HG03432 (cell line): Measurements from ENCODE around the gene WDR48.
"Not testable (repeated sequence)": the region's sequence is repeated elsewhere in the genome, so short reads cannot be mapped to it uniquely, and the experiment has no call there.

Experiments used
- ATAC-seq: cut with Tn5 transposase; IDR thresholded peaks from one replicate; pipeline ENCODE4 v1.9.1; 2021; ENCODE audit warnings: mild to moderate bottlenecking, moderate library complexity; ENCODE audit not compliant: unreplicated experiment

The WDR48 gene

DNA sequence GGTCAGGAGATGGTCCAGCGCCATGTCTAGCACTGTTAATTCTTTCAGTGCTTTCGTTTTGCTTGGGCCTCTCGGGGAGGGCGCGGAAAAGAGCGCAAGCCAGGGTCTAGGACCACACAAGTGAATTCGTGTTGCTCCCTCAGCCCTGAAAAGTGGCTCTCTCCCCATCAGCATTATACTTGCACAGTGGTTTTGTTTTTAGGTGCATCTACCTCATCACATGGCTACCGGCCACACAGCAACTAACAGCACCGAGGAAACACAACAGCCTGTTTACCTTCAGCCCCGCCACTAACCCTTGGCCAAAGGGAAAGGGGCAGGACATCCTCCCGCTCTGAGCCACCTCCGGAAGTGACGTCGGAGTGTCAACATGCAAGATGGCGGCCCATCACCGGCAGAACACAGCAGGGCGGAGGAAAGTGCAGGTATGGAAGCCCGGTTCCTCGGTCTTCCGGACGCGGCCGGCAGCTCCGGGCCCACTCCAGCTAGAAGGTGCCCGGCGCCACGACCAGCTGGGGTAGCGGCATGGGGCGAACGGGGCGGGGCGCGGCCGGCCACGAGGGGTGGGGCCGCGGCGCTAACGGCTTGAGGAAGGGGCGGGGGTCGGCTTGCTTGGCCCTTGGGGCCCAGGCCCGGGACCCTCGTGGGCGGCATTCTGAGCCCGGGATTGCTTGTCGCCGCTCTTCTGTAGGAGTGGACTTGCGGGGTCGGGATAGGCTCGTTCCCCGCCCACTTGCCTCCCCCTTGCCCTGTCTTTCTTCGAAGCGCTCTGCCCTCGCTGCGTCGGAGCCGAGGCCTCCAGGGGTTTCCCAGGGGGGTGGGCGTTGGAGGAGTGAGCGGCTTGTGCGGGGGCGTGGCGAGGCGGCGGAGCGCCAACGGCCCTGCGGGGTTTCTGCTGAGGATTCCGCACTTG, at the start of gene WDR48, which contains the start of gene SCN11A:
Gene WDR48 (plus strand): TSS at position 368 of the 913 bp plus-strand sequence. CDS start 10 bp downstream, at position 378.
Gene SCN11A (minus strand): TSS at position 296 of the 913 bp plus-strand sequence. CDS start 101,582 bp downstream, outside the sequence.
- ATAC-seq: peak; percentile 99

DNA sequence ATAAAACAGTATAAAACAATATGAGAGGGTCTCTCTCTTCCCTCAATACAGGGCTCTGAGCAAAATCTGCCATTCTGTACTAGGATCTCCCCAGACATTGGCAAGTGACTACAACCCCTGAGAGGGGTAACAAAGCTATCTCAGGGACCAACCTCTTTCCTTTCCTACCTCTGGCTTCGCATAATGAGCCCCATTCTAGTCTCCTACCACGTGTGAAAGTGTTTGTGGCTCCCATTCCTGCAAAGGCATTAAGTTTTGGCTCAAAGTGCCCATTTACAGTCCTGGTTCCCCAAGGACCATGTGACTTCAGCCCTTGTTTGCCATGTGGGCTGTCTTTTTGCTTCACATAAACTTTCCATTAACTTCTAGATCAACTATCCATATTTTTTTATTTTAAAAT, 46.5 kb upstream of the WDR48 start:
- no peak for ATAC-seq

DNA sequence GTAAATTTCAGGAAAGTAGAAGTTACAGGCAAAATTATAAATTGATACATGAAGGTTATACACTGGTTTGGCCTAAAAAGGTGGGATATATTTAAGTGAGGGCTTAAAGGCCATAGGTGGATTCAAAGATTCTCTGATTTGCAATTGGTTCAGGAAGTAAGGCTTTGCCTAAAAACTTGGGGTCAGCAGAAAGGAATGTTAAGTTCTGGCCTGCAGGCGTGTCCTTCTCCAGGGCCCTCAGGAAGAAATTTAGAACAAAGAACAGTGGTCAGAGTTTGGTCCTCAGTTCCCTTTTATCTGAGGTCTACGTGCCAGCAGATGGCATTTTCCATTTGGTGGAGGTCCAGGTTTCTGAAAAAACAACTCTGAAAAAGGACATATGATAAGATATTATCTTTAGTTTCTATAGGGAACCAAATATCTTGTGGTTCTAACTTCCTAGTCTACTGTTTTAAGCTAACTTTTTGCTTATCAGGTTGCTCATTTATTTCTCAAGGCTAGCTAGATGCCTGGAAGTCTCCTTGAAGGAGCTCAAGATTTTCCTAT, 40.6 kb upstream of the WDR48 start:
- no peak for ATAC-seq

DNA sequence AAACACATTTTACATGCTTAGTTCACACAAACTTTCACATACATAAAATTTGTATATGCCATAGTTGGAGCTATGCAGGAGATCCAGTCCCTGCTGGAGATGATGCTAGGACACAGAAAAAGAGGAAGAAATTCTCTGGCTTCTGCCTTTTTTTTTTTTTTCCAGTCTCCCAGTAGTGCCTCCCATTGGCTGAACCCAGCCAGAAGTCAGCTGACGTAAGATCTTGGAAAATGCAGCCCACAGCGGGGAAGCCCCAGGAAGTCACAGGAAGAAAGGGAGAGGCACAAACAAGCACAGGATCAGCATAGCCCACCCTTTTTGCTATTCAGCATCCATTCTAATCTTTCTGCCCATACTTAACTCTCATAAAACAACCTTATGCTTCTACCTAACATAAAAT, 38.5 kb upstream of the WDR48 start:
- ATAC-seq: no peak

DNA sequence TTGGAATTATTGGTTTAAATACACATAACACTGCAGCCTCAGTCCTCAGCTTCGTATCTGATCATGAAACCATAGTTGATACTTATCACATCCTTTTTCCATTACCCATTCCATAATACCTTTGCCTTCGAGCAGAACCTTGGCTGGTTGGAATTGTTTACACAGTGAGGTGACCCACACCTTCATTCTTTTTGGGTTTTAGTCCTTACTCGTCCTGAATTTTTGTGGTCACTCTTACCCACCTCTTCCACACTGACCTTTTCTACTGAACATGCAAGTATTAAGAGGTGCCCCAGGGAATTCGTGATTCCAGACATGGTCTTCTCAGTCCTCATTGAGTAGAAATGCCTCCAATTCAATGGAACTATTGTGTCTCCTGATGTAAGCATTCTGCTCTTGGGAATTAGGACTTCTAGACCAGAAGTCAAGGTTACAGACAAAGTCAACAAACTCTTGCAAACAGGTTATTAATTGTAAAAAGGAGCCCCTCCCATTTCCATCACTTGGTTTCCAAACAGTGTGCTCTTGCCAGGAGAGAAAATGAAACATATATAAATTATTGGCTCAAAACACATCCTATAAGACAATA, 37.8 kb upstream of the WDR48 start:
- no peak for ATAC-seq

DNA sequence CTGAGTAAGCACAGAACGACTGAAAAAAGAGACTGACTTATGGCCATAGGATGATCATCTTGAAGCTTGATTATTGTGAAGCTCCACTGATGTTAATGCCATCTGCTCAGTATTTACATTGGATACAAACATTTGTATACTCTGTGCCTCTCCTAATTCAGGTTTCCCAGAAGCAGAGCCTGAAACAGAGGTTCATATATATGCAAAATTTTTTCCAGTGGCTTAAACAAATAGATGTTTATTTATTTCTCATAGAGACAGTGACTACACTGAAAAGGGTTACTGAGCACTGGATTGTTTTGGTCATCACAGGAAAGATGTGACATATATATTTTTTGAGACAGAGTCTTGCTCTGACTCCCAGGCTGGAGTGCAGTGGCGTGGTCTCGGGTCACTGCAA, 36.4 kb upstream of the WDR48 start:
- ATAC-seq: no peak

DNA sequence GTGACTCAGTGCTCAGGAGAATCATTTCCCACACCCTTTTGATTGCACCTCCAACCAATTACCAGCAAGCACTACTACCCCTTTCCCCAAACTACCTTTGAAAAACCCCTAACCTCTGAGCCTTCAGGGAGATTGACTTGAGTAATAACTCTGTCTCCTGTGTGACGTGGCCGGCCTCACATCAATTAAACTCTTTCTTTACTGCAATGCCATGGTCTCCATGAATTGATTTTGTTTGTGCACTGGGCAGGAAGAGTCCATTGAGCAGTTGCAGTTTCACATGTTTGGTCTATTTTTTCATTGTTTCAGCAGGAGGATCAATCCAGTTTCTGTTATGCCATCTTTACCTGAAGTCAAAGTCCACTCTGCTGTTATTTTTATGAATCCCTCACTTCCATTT, 32.5 kb upstream of the WDR48 start:
- ATAC-seq: no peak

DNA sequence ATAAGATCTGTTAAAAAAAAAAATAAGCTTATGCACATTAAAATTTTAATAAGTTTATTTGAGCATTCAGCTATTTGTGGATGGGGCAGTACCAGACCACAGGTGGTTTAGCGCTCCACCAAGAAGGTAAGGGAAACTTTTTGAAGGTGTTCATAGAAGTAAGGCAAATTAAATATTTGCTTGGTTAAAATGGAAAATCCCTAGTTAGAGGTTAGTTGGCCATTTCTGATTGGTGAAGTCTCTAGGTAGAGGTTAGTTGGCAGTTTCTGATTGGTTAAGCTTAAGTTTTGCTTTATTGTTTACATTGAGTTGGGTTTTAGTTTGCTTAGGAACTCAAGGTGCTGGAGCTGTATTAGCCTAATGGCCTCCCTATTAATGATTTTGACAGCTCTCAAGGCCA, 30.8 kb upstream of the WDR48 start:
- ATAC-seq: peak; percentile 72

DNA sequence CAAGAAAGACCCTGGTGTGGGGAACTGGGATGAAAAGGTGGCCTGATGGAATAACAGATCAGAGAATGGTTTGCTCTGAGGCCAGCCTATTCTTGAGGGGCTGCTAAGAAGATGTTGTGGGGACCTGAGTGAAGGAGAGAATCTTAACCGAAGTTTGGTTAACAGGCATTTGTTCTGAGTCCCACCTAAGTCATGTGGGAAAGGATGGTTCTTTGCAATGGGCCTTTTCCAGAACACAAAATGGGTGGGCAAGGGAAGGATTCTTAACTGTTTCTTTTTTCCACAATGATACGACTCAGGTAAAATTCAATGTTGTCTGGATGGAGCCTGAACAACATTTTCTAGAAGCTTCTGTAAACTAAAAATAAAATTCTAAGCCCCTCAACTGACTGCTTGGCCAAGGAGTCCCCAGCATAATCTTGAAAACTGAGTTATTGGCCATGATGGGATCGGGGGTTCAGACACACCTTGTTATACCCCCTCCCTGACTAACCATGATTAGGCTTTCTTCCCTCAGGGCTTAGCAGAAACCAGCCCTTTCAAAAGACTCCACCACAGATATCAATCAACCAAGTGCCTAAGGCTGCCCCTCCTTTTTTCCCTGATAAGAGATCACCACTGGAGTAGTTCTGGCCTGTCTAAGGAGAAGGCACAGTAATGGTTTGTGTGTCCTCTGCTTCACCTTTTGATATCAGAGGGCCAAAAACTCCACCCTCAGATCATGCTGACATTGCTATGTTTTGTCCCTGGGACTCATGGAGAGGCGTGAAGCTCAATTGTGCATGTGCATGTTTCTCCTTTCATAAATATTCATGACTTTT, 30.1 kb upstream of the WDR48 start:
- ATAC-seq: no peak

DNA sequence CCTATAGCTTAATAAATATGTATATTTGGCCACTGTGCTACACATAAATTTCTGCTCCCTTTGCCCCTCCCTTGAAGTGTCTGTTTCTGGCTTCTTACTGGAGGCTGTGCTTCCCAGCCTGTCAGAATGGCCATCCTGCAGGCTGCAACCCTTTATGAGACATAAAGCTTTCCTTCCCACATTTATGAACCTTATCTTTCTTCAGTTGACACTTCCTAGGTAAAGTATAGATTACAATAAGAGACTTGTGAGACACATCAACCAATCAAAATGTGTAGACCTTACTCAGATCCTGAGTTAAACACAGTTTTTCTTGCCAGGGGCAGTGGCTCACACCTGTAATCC, 29.6 kb upstream of the WDR48 start:
- no peak for ATAC-seq

DNA sequence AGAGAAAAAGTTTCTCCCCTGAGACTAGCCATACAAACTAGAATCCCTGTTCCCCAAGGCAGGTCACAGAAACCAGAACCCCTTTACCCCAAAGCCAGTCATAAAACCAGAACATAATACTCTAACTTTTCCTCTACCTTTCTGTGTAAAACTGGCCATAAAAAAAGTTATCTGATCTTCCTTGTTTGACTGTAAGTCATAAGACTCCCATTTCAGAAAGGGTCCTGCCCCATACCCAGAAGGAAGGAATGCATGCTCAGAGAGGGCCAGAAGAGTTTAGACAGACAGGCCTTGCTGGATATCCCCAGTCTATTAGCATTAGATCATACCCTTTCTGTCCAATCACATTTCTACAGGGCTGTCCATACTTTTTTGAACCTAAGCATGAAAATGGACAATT, 27.3 kb upstream of the WDR48 start:
- ATAC-seq: no peak

DNA sequence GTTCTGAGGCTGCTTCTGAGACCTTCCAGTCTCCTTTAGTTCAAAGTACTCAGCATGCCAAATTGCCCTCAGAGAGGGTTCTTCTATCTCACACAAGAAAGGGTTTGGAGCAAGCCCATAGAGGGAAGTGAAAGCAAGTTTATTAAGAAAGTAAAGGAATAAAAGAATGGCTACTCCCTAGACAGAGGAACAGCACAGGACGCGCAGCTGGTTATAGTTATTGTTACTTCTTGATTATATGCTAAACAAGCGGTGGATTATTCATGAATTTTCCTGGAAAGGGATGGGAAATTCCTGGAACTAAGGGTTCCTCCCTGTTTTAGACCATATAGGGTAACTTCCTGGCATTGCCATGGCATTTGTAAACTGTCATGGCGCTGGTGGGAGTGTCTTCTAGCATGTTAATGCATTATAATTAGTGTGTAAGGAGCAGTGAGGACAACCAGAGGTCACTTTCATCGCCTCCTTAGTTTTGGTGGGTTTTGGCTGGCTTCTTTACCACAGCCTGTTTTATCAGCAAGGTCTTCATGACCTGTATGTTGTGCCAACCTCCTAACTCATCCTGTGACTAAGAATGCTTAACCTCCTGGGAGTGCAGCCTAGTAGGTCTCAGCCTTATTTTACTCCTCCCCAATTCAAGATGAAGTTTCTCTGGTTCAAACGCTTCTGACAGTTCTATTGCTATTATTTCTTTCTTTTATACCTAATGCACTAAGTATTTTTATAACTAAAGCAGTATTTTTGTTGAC, 26.4 kb upstream of the WDR48 start:
- ATAC-seq: no peak

DNA sequence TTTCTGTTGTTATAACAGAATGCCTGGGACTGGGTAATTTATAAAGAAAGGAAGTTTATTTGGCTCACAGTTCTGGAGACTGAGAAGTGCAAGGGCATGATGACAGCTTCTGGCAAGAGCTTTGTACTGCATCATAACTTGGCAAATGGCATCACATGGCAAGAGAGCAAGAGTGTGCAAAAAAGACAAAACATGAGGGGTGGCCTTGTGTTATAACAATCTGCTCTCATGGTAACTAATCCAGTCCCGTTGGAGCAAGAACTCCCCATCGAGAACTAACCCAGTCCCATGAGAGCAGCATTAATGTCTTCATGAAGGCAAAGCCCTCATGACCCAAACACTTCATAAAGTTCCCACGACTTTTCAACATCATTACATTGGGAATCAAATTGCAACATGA, 23.3 kb upstream of the WDR48 start:
- ATAC-seq: no peak

DNA sequence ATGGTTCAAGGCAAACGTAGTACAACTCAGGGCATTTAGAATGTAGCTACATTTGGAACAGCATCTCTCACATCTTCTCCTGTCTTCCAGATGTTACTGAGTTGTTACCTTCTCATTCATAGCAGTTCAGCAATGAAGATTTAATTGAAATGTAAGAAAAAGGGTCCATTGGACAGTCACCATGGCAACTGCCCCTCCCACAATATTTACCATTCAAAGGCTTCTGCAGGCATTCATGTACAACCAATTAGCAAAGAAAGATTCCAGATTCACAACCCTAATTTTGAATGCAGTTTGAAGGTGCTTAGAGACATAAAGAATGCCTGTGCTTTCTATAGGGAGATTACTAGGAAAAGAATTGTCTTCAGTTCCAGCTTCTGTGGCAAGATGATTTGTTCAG, 22.3 kb upstream of the WDR48 start:
- no peak for ATAC-seq

DNA sequence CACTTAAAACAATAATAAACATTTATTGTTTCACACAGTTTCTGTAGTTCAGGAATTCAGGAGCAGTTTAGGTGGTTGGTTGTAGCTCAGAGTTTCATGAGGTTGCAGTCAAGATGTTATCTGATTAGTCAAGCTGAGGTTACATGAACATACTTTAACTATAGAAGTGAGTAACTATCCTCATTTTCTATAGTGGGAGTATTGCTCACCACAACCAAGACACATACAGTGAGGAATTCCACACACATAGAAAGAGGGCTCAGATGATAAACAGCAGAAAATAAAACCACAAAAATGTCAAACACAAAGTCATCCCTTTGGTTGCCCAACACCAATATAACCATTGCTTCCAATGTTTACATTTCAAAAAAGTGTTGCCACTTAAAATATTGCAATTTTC, 13.7 kb upstream of the WDR48 start:
- ATAC-seq: no peak

DNA sequence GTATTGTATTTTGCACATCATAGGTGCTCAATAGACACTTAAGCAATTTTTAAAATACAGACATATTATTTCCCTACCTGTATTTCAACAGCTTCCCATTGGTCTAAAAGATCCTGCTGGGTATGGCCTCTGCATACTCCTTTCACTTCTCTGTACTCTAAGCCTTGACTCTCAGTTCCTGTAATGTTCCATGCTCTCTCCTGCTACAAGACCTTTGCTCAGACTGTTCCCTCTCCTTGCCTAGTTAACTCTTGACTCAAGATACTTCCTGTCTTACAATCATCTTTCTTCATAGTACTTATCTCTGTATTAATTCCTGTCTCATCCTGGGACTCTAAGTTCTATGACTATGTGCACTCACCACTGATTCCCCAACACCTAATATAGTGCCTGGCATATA, 1.8 kb upstream of the WDR48 start:
- ATAC-seq: no peak

DNA sequence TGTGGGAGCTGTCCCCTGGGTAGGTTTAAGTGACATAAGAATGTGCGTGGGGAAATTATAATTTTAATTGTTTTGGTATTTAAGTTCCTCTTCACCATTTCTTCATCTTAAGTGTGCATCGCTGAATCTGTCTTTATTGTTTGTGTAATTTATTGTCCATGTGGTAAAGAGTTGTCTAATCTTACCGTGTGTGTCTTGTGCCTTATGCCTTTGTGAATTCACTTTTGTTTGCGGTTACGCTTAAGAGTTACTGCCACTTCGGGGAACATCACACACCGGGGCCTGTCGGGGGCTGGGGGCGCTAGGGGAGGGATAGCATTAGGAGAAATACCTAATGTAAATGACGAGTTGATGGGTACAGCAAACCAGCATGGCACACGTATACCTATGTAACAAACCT, 767 bp downstream of the WDR48 start:
- ATAC-seq: no peak

DNA sequence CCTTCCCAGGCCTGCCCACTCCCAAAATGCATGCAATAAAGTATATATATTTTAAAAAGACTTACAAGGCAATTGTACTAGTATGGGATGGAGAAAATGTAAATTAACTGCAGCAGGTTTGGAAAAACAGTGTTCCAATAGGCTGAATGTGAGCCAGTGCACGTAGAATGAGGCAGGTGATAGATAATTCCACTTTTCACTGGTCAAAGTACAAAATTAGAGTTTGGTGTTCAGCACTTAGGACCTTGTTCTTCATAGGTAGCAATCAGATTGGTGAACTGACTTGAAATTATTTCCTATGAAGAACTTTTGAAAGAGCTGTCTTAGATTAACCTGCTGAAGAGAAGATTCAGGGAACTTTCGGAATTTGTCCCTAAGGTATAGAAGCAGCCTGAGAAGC, 1.9 kb downstream of the WDR48 start:
- no peak for ATAC-seq

DNA sequence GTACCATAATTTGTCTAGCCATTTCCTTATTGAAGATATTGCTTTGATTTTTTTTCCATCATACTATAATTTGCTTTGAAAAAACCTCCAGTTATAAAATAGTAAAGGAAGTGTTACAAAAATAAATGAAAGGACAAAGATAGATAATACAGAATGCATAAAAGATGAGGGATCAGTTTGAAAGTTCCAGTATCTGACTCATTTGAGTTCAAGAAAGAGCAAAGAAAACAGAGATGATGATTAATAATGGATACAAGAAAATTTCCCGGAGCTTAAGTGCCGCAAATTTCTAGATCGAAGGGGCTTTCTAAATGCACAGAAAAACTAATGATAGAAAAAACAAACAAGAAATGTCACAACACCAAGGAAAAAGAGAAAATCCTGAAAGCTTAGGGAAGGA, 4.3 kb downstream of the WDR48 start:
- ATAC-seq: no peak

DNA sequence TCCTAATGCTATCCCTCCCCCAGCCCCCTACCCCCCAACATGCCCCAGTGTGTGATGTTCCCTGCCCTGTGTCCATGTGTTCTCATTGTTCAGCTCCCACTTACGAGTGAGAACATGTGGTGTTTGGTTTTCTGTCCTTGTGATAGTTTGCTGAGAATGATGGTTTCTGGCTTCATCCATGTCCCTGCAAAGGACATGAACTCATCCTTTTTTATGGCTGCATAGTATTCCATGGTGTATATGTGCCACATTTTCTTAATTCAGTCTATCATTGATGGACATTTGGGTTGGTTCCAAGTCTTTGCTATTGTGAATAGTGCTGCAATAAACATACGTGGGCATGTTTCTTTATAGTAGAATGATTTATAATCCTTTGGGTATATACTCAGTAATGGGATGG, 9.4 kb downstream of the WDR48 start:
- ATAC-seq: not testable (repeated sequence)

DNA sequence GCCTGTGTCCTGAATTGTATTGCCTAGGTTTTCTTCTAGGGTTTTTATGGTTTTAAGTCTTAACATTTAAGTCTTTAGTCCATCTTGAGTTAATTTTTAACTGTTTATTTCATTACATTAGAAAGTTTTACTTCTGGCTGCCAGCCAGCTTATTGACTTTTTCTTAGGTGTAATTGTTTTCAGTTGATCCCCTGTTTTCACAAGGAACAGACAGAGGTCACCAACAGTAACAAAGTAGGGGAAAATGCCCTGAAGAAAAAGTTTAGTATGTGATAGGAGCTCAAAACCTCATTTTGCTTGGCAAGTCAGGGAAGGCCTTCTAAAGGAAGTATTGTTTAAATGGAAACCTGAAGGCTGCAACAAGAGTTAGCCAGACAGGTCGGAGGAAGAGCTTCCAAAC, 10.4 kb downstream of the WDR48 start:
- no peak for ATAC-seq
